Measurements from ENCODE around the gene PGM5. TPM values are rescaled to one million over a fixed set of nuclear protein-coding genes. Genes with fewer than 3 reads are reported as not detected.

PGM5 gene
- total and polyA plus RNA-seq, 2 of the 8 experiments (the other 6 are each of a cell fraction or from before 2014, with no cell fraction given): not detected

DNA sequence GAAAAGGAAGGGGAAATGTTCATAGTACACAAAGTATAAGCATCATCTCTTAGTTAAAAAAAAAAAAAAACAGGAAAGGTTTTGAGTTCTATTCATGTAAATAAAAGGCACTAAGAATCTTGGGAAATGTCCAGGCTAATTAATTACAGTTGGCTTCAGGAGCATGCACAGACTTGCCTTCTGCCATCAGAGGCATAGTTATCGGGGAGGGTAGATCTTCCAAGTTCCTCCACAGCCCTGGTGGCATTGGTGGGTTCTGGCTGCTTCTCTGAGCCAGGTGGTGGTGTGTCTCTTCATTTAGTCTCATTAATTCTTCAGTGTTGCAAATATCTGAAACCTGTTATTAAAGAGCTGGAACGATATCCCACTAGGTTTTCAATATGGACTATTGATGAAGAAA is 99.0 kb downstream of the PGM5 start (continued):
- TF ChIP-seq, protein P1, sequence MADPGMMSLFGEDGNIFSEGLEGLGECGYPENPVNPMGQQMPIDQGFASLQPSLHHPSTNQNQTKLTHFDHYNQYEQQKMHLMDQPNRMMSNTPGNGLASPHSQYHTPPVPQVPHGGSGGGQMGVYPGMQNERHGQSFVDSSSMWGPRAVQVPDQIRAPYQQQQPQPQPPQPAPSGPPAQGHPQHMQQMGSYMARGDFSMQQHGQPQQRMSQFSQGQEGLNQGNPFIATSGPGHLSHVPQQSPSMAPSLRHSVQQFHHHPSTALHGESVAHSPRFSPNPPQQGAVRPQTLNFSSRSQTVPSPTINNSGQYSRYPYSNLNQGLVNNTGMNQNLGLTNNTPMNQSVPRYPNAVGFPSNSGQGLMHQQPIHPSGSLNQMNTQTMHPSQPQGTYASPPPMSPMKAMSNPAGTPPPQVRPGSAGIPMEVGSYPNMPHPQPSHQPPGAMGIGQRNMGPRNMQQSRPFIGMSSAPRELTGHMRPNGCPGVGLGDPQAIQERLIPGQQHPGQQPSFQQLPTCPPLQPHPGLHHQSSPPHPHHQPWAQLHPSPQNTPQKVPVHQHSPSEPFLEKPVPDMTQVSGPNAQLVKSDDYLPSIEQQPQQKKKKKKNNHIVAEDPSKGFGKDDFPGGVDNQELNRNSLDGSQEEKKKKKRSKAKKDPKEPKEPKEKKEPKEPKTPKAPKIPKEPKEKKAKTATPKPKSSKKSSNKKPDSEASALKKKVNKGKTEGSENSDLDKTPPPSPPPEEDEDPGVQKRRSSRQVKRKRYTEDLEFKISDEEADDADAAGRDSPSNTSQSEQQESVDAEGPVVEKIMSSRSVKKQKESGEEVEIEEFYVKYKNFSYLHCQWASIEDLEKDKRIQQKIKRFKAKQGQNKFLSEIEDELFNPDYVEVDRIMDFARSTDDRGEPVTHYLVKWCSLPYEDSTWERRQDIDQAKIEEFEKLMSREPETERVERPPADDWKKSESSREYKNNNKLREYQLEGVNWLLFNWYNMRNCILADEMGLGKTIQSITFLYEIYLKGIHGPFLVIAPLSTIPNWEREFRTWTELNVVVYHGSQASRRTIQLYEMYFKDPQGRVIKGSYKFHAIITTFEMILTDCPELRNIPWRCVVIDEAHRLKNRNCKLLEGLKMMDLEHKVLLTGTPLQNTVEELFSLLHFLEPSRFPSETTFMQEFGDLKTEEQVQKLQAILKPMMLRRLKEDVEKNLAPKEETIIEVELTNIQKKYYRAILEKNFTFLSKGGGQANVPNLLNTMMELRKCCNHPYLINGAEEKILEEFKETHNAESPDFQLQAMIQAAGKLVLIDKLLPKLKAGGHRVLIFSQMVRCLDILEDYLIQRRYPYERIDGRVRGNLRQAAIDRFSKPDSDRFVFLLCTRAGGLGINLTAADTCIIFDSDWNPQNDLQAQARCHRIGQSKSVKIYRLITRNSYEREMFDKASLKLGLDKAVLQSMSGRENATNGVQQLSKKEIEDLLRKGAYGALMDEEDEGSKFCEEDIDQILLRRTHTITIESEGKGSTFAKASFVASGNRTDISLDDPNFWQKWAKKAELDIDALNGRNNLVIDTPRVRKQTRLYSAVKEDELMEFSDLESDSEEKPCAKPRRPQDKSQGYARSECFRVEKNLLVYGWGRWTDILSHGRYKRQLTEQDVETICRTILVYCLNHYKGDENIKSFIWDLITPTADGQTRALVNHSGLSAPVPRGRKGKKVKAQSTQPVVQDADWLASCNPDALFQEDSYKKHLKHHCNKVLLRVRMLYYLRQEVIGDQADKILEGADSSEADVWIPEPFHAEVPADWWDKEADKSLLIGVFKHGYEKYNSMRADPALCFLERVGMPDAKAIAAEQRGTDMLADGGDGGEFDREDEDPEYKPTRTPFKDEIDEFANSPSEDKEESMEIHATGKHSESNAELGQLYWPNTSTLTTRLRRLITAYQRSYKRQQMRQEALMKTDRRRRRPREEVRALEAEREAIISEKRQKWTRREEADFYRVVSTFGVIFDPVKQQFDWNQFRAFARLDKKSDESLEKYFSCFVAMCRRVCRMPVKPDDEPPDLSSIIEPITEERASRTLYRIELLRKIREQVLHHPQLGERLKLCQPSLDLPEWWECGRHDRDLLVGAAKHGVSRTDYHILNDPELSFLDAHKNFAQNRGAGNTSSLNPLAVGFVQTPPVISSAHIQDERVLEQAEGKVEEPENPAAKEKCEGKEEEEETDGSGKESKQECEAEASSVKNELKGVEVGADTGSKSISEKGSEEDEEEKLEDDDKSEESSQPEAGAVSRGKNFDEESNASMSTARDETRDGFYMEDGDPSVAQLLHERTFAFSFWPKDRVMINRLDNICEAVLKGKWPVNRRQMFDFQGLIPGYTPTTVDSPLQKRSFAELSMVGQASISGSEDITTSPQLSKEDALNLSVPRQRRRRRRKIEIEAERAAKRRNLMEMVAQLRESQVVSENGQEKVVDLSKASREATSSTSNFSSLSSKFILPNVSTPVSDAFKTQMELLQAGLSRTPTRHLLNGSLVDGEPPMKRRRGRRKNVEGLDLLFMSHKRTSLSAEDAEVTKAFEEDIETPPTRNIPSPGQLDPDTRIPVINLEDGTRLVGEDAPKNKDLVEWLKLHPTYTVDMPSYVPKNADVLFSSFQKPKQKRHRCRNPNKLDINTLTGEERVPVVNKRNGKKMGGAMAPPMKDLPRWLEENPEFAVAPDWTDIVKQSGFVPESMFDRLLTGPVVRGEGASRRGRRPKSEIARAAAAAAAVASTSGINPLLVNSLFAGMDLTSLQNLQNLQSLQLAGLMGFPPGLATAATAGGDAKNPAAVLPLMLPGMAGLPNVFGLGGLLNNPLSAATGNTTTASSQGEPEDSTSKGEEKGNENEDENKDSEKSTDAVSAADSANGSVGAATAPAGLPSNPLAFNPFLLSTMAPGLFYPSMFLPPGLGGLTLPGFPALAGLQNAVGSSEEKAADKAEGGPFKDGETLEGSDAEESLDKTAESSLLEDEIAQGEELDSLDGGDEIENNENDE (IDR thresholded peaks at IDR 0.05; ENCODE audit: insufficient replicate concordance, low read length): no peak
- TF ChIP-seq KDM5A (IDR thresholded peaks at IDR 0.05; ENCODE audit: low read length) (no peak), RNF2 (IDR thresholded peaks at IDR 0.05; ENCODE audit: borderline replicate concordance, low read depth, low read length, missing control alignments, poor library complexity, severe bottlenecking) (no peak), TAF1 (IDR thresholded peaks at IDR 0.05; ENCODE audit: low read depth, low read length) (no peak), FOSL1 (IDR thresholded peaks at IDR 0.05; ENCODE audit: insufficient read depth, low read depth, low read length) (no peak), SUZ12 (IDR thresholded peaks at IDR 0.05; ENCODE audit: low read length) (no peak), PHF8 (conservative IDR thresholded peaks at IDR 0.05; ENCODE audit: low read depth, low read length) (no peak), TAF7 (optimal IDR thresholded peaks at IDR 0.05; ENCODE audit: borderline replicate concordance, low read depth, low read length) (no peak), CBX8 (IDR thresholded peaks at IDR 0.05; ENCODE audit: borderline replicate concordance, low read depth, low read length) (no peak)
